K562 (cell line): ENCODE results near the gene ZNF782. TPM values are rescaled to one million over a fixed set of nuclear protein-coding genes. Genes with fewer than 3 reads are reported as not detected.

Experiments used
- AFF1 ChIP-seq, 2 experiments: fragments of 450-650 bp; IDR thresholded peaks; 2 replicates each; pipeline ENCODE4 v1.6.1; 2018; ENCODE audit warnings: mild to moderate bottlenecking in 2 of 2, low read depth in 1 of 2; ENCODE audit not compliant: partially characterized antibody in 2 of 2
- BHLHE40 ChIP-seq: IDR thresholded peaks from 2 replicates; pipeline ENCODE4 v1.6.1; 2011; ENCODE audit warnings: low read length, improper control_type of control experiment
- CBX5 ChIP-seq: IDR thresholded peaks from 2 replicates; pipeline ENCODE4 v1.6.1; 2014; ENCODE audit warnings: low read depth, borderline replicate concordance
- FOXP1 ChIP-seq: sonication (generic); formaldehyde crosslinking; IDR thresholded peaks from 2 replicates; pipeline ENCODE4 v1.8.0; 2022; ENCODE audit warnings: mild to moderate bottlenecking, missing genetic modification reagents
- GATA2 ChIP-seq: sonication (generic); formaldehyde crosslinking; IDR thresholded peaks from 2 replicates; pipeline ENCODE4 v1.4.0; 2020; ENCODE audit warnings: mild to moderate bottlenecking, missing genetic modification reagents
- IRF2 ChIP-seq: sonication (generic); formaldehyde crosslinking; IDR thresholded peaks from 2 replicates; pipeline ENCODE4 v1.8.1; 2022; ENCODE audit warnings: mild to moderate bottlenecking, missing genetic modification reagents
- NCOR1 ChIP-seq: fragments of 450-650 bp; IDR thresholded peaks from 2 replicates; pipeline ENCODE4 v1.6.1; 2016; ENCODE audit warnings: mild to moderate bottlenecking, moderate library complexity
- POLR2AphosphoS5 ChIP-seq: IDR thresholded peaks from 2 replicates; pipeline ENCODE4 v1.6.1; 2011; ENCODE audit warnings: mild to moderate bottlenecking, low read depth, low read length, moderate library complexity; ENCODE audit not compliant: control insufficient read depth, insufficient read depth
- RFX5 ChIP-seq: IDR thresholded peaks from 2 replicates; pipeline ENCODE4 v1.6.1; 2011; ENCODE audit warnings: low read depth, mild to moderate bottlenecking, improper control_type of control experiment, low read length
- RNF219 ChIP-seq: fragments of 250-450 bp; sonication (Bioruptor Pico); IDR thresholded peaks from 2 replicates; pipeline ENCODE4 v1.5.0; 2022; ENCODE audit warnings: mild to moderate bottlenecking
- SP1 ChIP-seq: sonication (generic); formaldehyde crosslinking; IDR thresholded peaks from 2 replicates; pipeline ENCODE4 v1.8.1; 2022; ENCODE audit warnings: mild to moderate bottlenecking, missing genetic modification reagents
- SPI1 ChIP-seq: IDR thresholded peaks from 2 replicates; pipeline ENCODE4 v1.6.1; 2011; ENCODE audit warnings: low read depth, low read length, control low read depth, borderline replicate concordance
- SRF ChIP-seq, 2 experiments: fragments of 250-450, 450-650 bp in 1 of 2; sonication (Bioruptor Pico) in 1 of 2; sonication (generic) in 1 of 2; formaldehyde crosslinking; IDR thresholded peaks; 2 replicates each; pipeline versions ENCODE4 v1.5.0 to v1.5.1; 2020 to 2022; ENCODE audit warnings: mild to moderate bottlenecking in 1 of 2, missing genetic modification reagents in 1 of 2
- SRSF7 ChIP-seq: fragments of 200-400 bp; formaldehyde crosslinking; optimal IDR thresholded peaks from 2 replicates; pipeline ENCODE3; 2017; ENCODE audit warnings: mild to moderate bottlenecking, low read depth, low read length
- STAT6 ChIP-seq: sonication (generic); formaldehyde crosslinking; IDR thresholded peaks from 2 replicates; pipeline ENCODE4 v1.8.1; 2023; ENCODE audit warnings: mild to moderate bottlenecking, missing genetic modification reagents
- ZNF511 ChIP-seq: sonication (generic); formaldehyde crosslinking; IDR thresholded peaks from 2 replicates; pipeline ENCODE4 v1.8.0; 2022; ENCODE audit warnings: mild to moderate bottlenecking, missing genetic modification reagents
- ZNF717 ChIP-seq: fragments of 250-450 bp; sonication (Bioruptor Pico); IDR thresholded peaks from 2 replicates; pipeline ENCODE4 v1.5.0; 2021
- ZNF766 ChIP-seq: fragments of 200-800 bp; sonication (Bioruptor generic); conservative IDR thresholded peaks from 2 replicates; pipeline ENCODE4 v1.6.1; 2016; ENCODE audit warnings: missing genetic modification characterization, missing compliant biosample characterization
- polyA plus RNA-seq, 8 experiments: library from polyadenylated mRNA; depleted of rRNA in 4 of 8; stranded (reverse) in 5 of 8; unstranded in 3 of 8; fragments of >200 nt; fragmentation: Nextera tagmentation in 2 of 8; fragmentation: Illumina TruSeq in 1 of 8; extraction: Ambion mirVana in 2 of 8; extraction: Trizol in 1 of 8; gene quantifications; 2 replicates each; pipeline versions ENCODE4 v1.2.1 to v1.2.3, GENCODE V29; 2011 to 2014; ENCODE audit warnings: inconsistent platforms in 1 of 8, missing spikeins in 1 of 8
- total RNA-seq, 7 experiments: library from RNA; depleted of rRNA in 6 of 7; stranded (reverse); fragments of >200 nt in 6 of 7; fragmentation: Illumina TruSeq in 2 of 7; extraction: Trizol in 2 of 7; gene quantifications; 2 replicates each; pipeline versions ENCODE4 v1.2.1 to v1.2.3, GENCODE V29; 2011 to 2021; ENCODE audit warnings: low replicate concordance in 1 of 7

The ZNF782 gene
- total and polyA plus RNA-seq, 9 of the 15 experiments (the other 6 are each of a cell fraction or from before 2014, with no cell fraction given) = 0.38 to 8.8 (median 4.5) TPM

GRCh38 chr9:96853781-96854650 is at the start of gene ZNF782 (continued):
- no peak for TF ChIP-seq RNF219 (CRISPR knock-in tag)
- TF ChIP-seq SRF (CRISPR knock-in tag; IDR thresholded peaks at IDR 0.05) = 0 out of 4 replicates have a peak, but pooled peaks of 1 of the 2 experiments have one; percentile 42
- no peak for TF ChIP-seq CBX5
- TF ChIP-seq AFF1 (IDR thresholded peaks at IDR 0.05; ENCODE audit: low read depth in 1 of 2, partially characterized antibody in 2 of 2) = peak in 1 of 2 experiments; percentile 95
- no peak for TF ChIP-seq SP1 (CRISPR knock-in tag)
- peak; percentile 70 for TF ChIP-seq POLR2AphosphoS5
- no peak for TF ChIP-seq RFX5
- TF ChIP-seq ZNF511 = peak; percentile 83; the same call in 1 of the 2 replicates
- no peak for TF ChIP-seq IRF2 (CRISPR knock-in tag)
- no peak for TF ChIP-seq NCOR1
- TF ChIP-seq SRSF7 = no peak
- TF ChIP-seq GATA2 (CRISPR knock-in tag) = no peak
- no peak for TF ChIP-seq STAT6 (CRISPR knock-in tag)
- TF ChIP-seq SPI1 = no peak
- peak; percentile 97 for TF ChIP-seq BHLHE40
- no peak for TF ChIP-seq FOXP1
- no peak for TF ChIP-seq ZNF766 (CRISPR knock-in tag)
- no peak for TF ChIP-seq ZNF717 (CRISPR knock-in tag)
